Testis (tissue), 3 donors: Measurements from ENCODE around the gene PTPA. TPM values are rescaled to one million over a fixed set of nuclear protein-coding genes. Genes with fewer than 3 reads are reported as not detected.
A peak's percentile ranks its signal among the peaks of the same experiment; 100 is the strongest.

ENCODE experiments used
- DNase-seq: peaks from one replicate; pipeline ENCODE4 v3.0.0-alpha.2; 2019
- H3K27ac ChIP-seq, 2 donors: fragments of 200-600 bp; sonication (generic); one replicate each; pipeline ENCODE4 v1.5.1; 2019
- H3K27me3 ChIP-seq: fragments of 200-600 bp; sonication (generic); one replicate; pipeline ENCODE4 v1.5.1; 2019
- H3K36me3 ChIP-seq: fragments of 200-600 bp; sonication (generic); one replicate; pipeline ENCODE4 v1.5.1; 2017; ENCODE audit warnings: low read depth; ENCODE audit errors: missing control alignments
- H3K4me1 ChIP-seq: fragments of 200-600 bp; sonication (generic); one replicate; pipeline ENCODE4 v1.5.1; 2019
- H3K4me3 ChIP-seq, 2 donors: fragments of 200-600 bp; sonication (generic); one replicate each; pipeline ENCODE4 v1.5.1; 2017 to 2019
- H3K9me3 ChIP-seq: fragments of 200-600 bp; sonication (generic); one replicate; pipeline ENCODE4 v1.5.1; 2017
- CTCF ChIP-seq, 3 experiments: fragments of 450-650 bp in 2 of 3; fragments of 200-600 bp in 1 of 3; sonication (generic) in 1 of 3; IDR thresholded peaks; one replicate each; pipeline ENCODE4 v1.5.1; 2016 to 2019; ENCODE audit warnings: antibody characterized with exemption in 3 of 3, mild to moderate bottlenecking in 2 of 3, moderate library complexity in 1 of 3
- POLR2A ChIP-seq: fragments of 450-650 bp; IDR thresholded peaks from one replicate; pipeline ENCODE4 v1.6.1; 2017; ENCODE audit warnings: antibody characterized with exemption, mild to moderate bottlenecking, moderate library complexity
- WGBS, 2 donors: methylation state at CpG; one replicate each; pipeline ENCODE4 v1.1.5; 2018; 5-methylcytosine and 5-hydroxymethylcytosine counted together
- intact Hi-C: fragments of 100-400 bp; cut with DNase I; formaldehyde crosslinking; loops from one replicate; pipeline ENCODE4 v1.15.1; 2023; ENCODE audit warnings: low total_unique reads
- polyA plus RNA-seq: library from polyadenylated mRNA; stranded (reverse); fragments of 350-450 nt; fragmentation: Illumina TruSeq; extraction: RNeasy Lipid Tissue Mini Kit (QIAGEN cat#74804); gene quantifications from one replicate; pipeline ENCODE4 v1.2.3, GENCODE V29; 2014; ENCODE audit warnings: low read depth, low replicate concordance; ENCODE audit not compliant: insufficient read depth
- total RNA-seq, 2 donors: library from RNA; depleted of rRNA; stranded (reverse); fragments of >200 nt; gene quantifications; one replicate each; pipeline ENCODE4 v1.2.3, GENCODE V29; 2016

The PTPA gene
- total and polyA plus RNA-seq, 3 donors from 2014 or later = 163 to 268 (median 177) TPM

GRCh38 chr9:129068990-129069861, 42.0 kb upstream of the PTPA start:
- intact Hi-C loops = no loop called here
- H3K9me3 ChIP-seq = no peaks in the 10 kb centered on the region
- H3K36me3 ChIP-seq = no peaks in the 10 kb centered on the region
- DNase-seq = peak; percentile 72
- no peaks in the 10 kb centered on the region for H3K4me1 ChIP-seq
- H3K4me3 ChIP-seq = no peak overlapping the region
- TF ChIP-seq POLR2A (no peak), CTCF (IDR thresholded peaks at IDR 0.05) (no peak)
- H3K27me3 ChIP-seq = no peaks in the 10 kb centered on the region
- H3K27ac ChIP-seq = no peak overlapping the region
- WGBS, 2 donors = 72 to 87% methylated on average over 16 to 30 of the region's 31 CpGs

GRCh38 chr9:129069862-129070641, 41.2 kb upstream of the PTPA start:
- Histone ChIP-seq H3K27ac (no peak overlapping the region), H3K9me3 (no peaks in the 10 kb centered on the region), H3K27me3 (no peaks in the 10 kb centered on the region), H3K36me3 (no peaks in the 10 kb centered on the region), H3K4me1 (no peaks in the 10 kb centered on the region), H3K4me3 (no peak overlapping the region)
- intact Hi-C loops = no loop called here
- TF ChIP-seq CTCF (IDR thresholded peaks at IDR 0.05) = no peak
- no peak for TF ChIP-seq POLR2A
- WGBS, 2 donors = 83 to 91% methylated on average over 17 to 26 of the region's 26 CpGs
- no peak for DNase-seq

- TF ChIP-seq POLR2A (no peak), CTCF (IDR thresholded peaks at IDR 0.05) (no peak)
- WGBS, 2 donors = 81 to 90% methylated on average over 14 to 21 of the region's 21 CpGs
- Histone ChIP-seq H3K27me3 (no peaks in the 10 kb centered on the region), H3K27ac (no peak overlapping the region), H3K36me3 (no peaks in the 10 kb centered on the region), H3K9me3 (no peaks in the 10 kb centered on the region), H3K4me3 (no peak overlapping the region), H3K4me1 (no peaks in the 10 kb centered on the region)
- no peak for DNase-seq
- intact Hi-C loops = no loop called here
Observed at GRCh38 chr9:129070696-129071525, 40.3 kb upstream of the PTPA start.

- Histone ChIP-seq H3K27me3 (no peaks in the 10 kb centered on the region), H3K4me3 (no peak overlapping the region), H3K27ac (no peak overlapping the region), H3K9me3 (no peaks in the 10 kb centered on the region), H3K4me1 (no peaks in the 10 kb centered on the region), H3K36me3 (no peaks in the 10 kb centered on the region)
- 67 to 78% methylated on average over 6 to 10 of the region's 10 CpGs for WGBS, 2 donors
- no peak for DNase-seq
- intact Hi-C loops = no loop called here
- TF ChIP-seq POLR2A (no peak), CTCF (IDR thresholded peaks at IDR 0.05) (no peak)
Observed at GRCh38 chr9:129071526-129072126, 39.6 kb upstream of the PTPA start.
